T-helper 2 cell treated with Interferon-gamma antibody and Interleukin-4, amounts not matched to agents 5 μg/mL and 100 μg/mL, for 36 hours (primary cell): ENCODE data around the gene DYRK3.
A peak's percentile ranks its signal among the peaks of the same experiment; 100 is the strongest.

Source experiments
- DNase-seq: peaks from one replicate; pipeline ENCODE4 v3.0.0; 2021; ENCODE audit warnings: low spot score
- H3K27ac Mint-ChIP-seq: one replicate; pipeline ENCODE4 v1.8.0; 2021; ENCODE audit warnings: mild to moderate bottlenecking, mixed read lengths
- H3K27me3 Mint-ChIP-seq: one replicate; pipeline ENCODE4 v1.8.0; 2021; ENCODE audit warnings: low read depth, mixed read lengths
- H3K36me3 Mint-ChIP-seq: one replicate; pipeline ENCODE4 v1.8.0; 2021; ENCODE audit warnings: low read depth, mixed read lengths
- H3K4me1 Mint-ChIP-seq: one replicate; pipeline ENCODE4 v1.8.0; 2021; ENCODE audit warnings: low read depth, mixed read lengths
- H3K4me3 Mint-ChIP-seq: one replicate; pipeline ENCODE4 v1.8.0; 2022; ENCODE audit warnings: mild to moderate bottlenecking, moderate library complexity, mixed read lengths
- H3K9me3 Mint-ChIP-seq: one replicate; pipeline ENCODE4 v1.8.0; 2021; ENCODE audit warnings: mixed read lengths

Gene DYRK3

DNA sequence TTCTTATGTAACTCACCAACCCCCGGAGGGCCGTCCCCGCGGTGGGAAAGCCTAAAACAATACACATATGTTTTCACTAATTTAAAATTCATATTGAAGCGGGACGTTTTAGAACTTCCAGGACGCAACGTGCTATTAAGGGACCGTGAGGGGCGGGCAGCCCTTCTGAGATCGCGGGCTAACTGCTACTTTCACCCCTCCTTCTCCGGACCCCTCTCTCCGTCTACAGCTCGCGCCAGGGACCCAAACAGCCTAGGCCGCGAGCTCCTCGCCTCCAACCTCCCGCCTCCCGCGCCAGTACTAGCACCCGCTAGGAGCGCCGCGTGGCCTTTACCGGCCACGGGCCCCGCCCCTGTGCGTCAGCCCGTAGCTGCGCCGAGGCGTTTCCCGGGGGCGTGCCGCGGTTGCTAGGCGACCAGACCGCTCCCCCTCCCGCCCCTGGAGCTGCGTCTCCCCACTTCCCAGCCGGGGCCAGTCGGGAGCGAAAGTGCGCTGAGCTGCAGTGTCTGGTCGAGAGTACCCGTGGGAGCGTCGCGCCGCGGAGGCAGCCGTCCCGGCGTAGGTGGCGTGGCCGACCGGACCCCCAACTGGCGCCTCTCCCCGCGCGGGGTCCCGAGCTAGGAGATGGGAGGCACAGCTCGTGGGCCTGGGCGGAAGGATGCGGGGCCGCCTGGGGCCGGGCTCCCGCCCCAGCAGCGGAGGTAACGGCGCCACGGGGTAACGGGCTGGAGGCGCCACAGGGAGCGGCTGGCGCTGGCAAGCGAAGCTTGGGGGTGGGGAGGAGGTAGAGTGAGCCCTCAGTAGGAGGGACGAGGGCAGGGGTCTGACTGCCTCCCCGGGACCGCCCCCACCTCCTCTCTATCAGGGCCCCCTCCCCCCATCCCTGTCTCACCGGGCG is at the start of gene DYRK3:
Gene DYRK3, plus strand, starts transcription at position 457 of the 898 bp plus-strand sequence. Its CDS starts 168 bp downstream, at position 625.
- peak within 1 kb of the TSS; percentile 84 for H3K4me3 Mint-ChIP-seq
- H3K27ac Mint-ChIP-seq: peak within 1 kb of the TSS; percentile 87
- H3K36me3 Mint-ChIP-seq: peaks cover 3% of the 10 kb centered on the region
- DNase-seq: peak; percentile 95
- peaks cover 27% of the 10 kb centered on the region for H3K4me1 Mint-ChIP-seq
- H3K27me3 Mint-ChIP-seq: peaks cover 12% of the 10 kb centered on the region
- H3K9me3 Mint-ChIP-seq: no peaks in the 10 kb centered on the region

DNA sequence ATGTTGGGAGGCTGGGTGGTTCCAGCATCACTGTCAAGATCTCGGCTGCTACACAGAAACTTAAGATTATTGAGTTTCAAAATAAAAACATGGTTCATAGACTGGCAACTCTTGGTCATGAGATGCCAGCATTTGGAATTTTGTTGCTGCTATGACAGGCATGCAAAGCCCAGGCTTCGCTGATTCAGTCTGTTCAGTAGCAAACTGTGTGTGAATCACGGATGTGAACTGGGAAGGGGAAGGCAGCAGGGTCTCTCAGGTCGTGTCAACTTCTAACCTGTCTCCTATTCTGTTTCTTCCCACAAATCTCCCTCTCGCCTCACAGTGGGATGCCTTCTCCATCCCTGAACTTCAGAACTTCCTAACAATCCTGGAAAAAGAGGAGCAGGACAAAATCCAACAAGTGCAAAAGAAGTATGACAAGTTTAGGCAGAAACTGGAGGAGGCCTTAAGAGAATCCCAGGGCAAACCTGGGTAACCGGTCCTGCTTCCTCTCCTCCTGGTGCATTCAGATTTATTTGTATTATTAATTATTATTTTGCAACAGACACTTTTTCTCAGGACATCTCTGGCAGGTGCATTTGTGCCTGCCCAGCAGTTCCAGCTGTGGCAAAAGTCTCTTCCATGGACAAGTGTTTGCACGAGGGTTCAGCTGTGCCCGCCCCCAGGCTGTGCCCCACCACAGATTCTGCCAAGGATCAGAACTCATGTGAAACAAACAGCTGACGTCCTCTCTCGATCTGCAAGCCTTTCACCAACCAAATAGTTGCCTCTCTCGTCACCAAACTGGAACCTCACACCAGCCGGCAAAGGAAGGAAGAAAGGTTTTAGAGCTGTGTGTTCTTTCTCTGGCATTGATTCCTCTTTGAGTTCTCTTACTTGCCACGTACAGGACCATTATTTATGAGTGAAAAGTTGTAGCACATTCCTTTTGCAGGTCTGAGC is 48.6 kb upstream of the DYRK3 start:
- no peaks in the 10 kb centered on the region for H3K27me3 Mint-ChIP-seq
- H3K4me3 Mint-ChIP-seq: no peak overlapping the region
- peak overlapping the region; percentile 4 for H3K27ac Mint-ChIP-seq
- H3K4me1 Mint-ChIP-seq: peaks cover 74% of the 10 kb centered on the region
- H3K9me3 Mint-ChIP-seq: no peaks in the 10 kb centered on the region
- DNase-seq: no peak
- H3K36me3 Mint-ChIP-seq: peaks cover 84% of the 10 kb centered on the region

DNA sequence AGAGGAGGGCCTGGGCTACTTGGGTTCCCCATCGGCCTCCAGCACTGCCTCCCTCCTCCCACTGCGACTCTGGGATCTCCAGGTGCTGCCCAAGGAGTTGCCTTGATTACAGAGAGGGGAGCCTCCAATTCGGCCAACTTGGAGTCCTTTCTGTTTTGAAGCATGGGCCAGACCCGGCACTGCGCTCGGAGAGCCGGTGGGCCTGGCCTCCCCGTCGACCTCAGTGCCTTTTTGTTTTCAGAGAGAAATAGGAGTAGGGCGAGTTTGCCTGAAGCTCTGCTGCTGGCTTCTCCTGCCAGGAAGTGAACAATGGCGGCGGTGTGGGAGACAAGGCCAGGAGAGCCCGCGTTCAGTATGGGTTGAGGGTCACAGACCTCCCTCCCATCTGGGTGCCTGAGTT is 47.4 kb upstream of the DYRK3 start:
- peak overlapping the region; percentile 24 for H3K27ac Mint-ChIP-seq
- peaks cover 85% of the 10 kb centered on the region for H3K36me3 Mint-ChIP-seq
- H3K27me3 Mint-ChIP-seq: no peaks in the 10 kb centered on the region
- H3K4me1 Mint-ChIP-seq: peaks cover 68% of the 10 kb centered on the region
- no peaks in the 10 kb centered on the region for H3K9me3 Mint-ChIP-seq
- DNase-seq: no peak
- H3K4me3 Mint-ChIP-seq: no peak overlapping the region

DNA sequence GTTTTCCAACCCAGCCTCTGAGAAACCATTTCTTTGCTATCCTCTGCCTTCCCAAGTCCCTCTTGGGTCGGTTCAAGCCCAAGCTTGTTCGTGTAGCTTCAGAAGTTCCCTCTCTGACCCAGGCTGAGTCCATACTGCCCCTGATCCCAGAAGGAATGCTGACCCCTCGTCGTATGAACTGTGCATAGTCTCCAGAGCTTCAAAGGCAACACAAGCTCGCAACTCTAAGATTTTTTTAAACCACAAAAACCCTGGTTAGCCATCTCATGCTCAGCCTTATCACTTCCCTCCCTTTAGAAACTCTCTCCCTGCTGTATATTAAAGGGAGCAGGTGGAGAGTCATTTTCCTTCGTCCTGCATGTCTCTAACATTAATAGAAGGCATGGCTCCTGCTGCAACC is 46.8 kb upstream of the DYRK3 start:
- H3K27me3 Mint-ChIP-seq: no peaks in the 10 kb centered on the region
- peak overlapping the region; percentile 92 for H3K27ac Mint-ChIP-seq
- DNase-seq: no peak
- H3K4me3 Mint-ChIP-seq: peak overlapping the region; percentile 6
- H3K4me1 Mint-ChIP-seq: peaks cover 62% of the 10 kb centered on the region
- peaks cover 79% of the 10 kb centered on the region for H3K36me3 Mint-ChIP-seq
- no peaks in the 10 kb centered on the region for H3K9me3 Mint-ChIP-seq

DNA sequence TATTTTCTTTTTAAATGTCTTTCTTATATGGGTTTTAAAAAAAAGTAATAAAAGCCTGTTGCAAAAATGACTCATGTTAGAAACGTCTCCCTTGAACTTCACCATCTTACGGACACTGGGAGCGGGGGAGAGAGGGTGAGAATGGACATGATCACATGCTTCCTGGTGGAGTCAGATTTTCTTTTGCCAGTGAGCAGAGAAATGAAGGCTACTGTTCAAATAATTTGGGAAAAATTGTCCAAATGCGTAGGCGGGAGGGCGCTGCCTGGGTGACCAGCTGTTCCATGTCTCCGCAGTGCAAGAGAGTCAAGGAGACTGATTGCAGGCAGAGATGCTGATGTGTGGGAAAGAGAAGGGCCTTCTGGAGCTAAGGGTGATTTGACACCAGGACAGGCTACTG is 46.1 kb upstream of the DYRK3 start:
- H3K27ac Mint-ChIP-seq: peak overlapping the region; percentile 92
- no peaks in the 10 kb centered on the region for H3K27me3 Mint-ChIP-seq
- no peaks in the 10 kb centered on the region for H3K9me3 Mint-ChIP-seq
- DNase-seq: no peak
- H3K4me3 Mint-ChIP-seq: peak overlapping the region; percentile 42
- peaks cover 77% of the 10 kb centered on the region for H3K36me3 Mint-ChIP-seq
- H3K4me1 Mint-ChIP-seq: peaks cover 59% of the 10 kb centered on the region

DNA sequence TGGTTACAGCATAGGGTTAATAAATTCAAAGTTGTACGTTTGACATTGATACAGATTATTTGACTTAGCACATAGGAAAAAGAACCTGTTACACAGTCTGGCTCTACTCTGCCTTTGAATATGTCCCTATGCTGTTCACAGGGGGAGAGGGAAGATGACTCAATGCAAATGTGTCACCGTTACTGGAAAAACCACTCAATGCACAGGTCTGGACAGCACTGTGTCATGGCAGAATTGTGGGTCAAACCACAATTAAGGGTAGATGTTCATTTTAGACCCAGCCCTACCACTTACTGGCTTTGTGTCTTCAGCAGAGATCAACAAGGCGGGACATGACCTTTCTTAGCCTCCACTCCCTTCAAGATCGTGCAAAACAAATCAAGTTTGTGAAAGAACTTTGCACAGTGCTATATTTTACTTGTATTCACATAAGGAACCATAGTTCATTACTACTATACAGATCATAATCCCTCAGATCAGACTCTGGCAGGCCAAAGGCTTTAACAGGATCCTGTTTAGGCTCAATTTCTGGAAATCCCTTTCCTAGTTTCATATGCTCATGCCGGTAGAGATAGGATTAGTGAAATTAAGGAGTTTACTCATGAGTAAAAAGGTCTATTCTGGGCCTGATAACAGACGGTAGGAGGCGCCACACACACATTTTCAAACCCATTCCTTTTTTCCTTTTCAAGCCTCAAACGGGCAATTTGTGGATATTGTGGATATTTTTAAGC is 45.1 kb upstream of the DYRK3 start:
- Mint-ChIP-seq H3K4me1 (peaks cover 56% of the 10 kb centered on the region), H3K9me3 (no peaks in the 10 kb centered on the region), H3K36me3 (peaks cover 69% of the 10 kb centered on the region), H3K27me3 (no peaks in the 10 kb centered on the region), H3K4me3 (peak overlapping the region; percentile 74), H3K27ac (peak overlapping the region; percentile 92)
- peak; percentile 85 for DNase-seq

DNA sequence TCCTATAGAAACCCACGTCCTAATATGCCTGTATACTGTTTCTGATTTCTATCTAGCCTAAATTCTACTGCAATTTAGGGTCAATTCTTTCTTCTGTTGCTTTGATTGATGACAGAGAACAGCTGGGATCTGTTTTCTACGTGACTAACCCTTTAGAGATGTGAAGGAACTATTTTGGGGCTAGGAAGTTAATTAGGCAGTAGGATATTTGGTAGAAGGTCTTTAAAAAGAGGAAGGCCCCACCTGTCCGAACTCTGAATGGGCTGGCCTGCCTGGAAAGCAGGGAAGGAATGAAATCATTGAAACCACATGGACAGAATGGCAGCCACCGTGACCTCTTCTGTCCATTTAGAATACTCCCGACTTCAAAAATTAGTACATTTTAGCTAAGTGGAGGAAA is 44.1 kb upstream of the DYRK3 start:
- H3K36me3 Mint-ChIP-seq: peaks cover 68% of the 10 kb centered on the region
- H3K27ac Mint-ChIP-seq: peak overlapping the region; percentile 66

DNA sequence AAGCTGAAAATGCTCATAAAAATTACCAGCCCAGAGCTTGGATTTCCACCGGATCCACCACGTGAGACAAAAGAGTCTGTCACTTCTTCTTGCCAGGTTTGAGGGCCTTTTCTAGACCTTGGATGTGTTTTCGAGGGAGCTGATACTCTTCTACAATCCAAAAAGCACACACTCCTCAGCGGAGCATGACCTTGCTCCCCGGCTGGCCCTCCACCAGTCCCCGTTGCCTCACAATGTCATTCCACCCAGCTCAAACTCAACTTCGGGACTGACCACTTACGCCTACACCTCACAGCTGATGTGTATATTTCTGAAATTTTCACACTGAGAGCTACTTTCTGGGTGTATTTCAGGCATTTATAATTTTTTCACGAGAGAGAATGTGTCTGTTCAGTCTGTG is 43.6 kb upstream of the DYRK3 start:
- Mint-ChIP-seq H3K36me3 (peaks cover 66% of the 10 kb centered on the region), H3K4me3 (no peak overlapping the region), H3K4me1 (peaks cover 50% of the 10 kb centered on the region), H3K27ac (peak overlapping the region; percentile 62), H3K27me3 (no peaks in the 10 kb centered on the region), H3K9me3 (no peaks in the 10 kb centered on the region)
- DNase-seq: no peak

More for the DNA sequence above, 44.1 kb upstream of the DYRK3 start:
- peak overlapping the region; percentile 25 for H3K4me3 Mint-ChIP-seq
- H3K9me3 Mint-ChIP-seq: no peaks in the 10 kb centered on the region
- H3K27me3 Mint-ChIP-seq: no peaks in the 10 kb centered on the region
- DNase-seq: no peak
- peaks cover 54% of the 10 kb centered on the region for H3K4me1 Mint-ChIP-seq

DNA sequence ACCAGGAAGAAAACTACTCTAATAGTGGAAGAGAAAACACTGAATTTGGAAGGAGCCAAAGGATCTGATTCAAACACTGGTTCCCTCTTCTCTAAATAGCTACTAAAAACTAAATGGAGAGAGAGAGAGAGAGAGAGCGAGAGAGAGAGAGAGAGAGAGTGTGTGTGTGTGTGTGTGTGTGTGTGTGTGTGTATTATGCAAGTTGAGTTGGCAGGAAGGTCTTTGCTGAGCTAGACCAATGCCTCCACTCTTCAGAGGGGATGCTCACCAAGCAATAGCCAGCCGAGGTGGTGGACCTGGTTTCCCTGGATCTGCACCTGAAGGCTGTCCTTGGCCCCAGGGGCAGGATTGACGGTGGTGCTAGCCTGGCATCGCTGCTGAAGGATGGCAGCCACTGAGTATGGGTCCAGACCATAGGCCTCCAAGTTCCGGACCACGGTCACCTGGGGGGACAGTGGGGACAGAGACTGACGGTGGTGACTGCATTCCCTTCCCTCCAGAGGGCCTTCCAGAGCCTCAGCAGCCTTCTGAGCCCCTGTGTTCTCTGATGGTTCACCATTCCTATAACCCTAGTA is 41.9 kb upstream of the DYRK3 start:
- H3K36me3 Mint-ChIP-seq: peaks cover 59% of the 10 kb centered on the region
- H3K4me3 Mint-ChIP-seq: no peak overlapping the region
- H3K4me1 Mint-ChIP-seq: peaks cover 40% of the 10 kb centered on the region

DNA sequence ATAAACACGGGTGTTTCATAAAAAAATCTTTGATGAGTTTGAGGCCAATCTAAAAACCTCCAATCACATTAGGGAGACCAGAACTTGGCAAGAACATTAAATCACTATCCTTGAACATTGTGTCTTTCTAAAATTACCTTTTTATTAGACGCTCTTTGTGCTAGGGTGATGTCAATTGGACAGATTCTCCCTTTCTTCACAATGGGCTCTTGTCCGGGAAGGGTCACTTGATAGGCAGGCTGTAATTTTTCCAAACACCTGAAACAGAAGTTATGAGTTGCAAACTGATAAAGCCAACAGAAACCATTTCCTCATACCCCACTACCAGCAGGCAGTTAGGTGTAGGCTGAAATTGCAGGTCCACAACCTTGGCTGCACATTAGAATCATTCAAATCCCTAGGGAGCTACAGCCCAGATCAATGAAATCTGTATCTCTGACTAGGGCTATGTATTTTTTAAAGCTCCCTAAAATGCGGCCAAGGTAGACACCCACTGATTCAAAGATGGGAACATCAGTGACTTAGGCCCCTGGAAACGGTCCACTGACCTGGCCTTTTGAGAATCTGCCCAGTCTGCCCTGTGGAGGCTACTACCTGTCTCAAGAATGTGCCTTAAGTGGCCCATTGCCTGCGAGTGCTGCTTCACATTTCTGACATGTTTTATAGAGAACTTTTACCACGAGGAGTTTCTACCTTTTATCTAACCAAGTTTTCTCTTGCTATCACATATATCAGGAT is 39.6 kb upstream of the DYRK3 start:
- Mint-ChIP-seq H3K4me3 (no peak overlapping the region), H3K4me1 (peaks cover 16% of the 10 kb centered on the region), H3K27ac (no peak overlapping the region), H3K27me3 (no peaks in the 10 kb centered on the region), H3K9me3 (no peaks in the 10 kb centered on the region), H3K36me3 (peaks cover 47% of the 10 kb centered on the region)
- DNase-seq: no peak

More for the DNA sequence above, 41.9 kb upstream of the DYRK3 start:
- DNase-seq: no peak
- no peaks in the 10 kb centered on the region for H3K27me3 Mint-ChIP-seq
- no peaks in the 10 kb centered on the region for H3K9me3 Mint-ChIP-seq
- no peak overlapping the region for H3K27ac Mint-ChIP-seq

DNA sequence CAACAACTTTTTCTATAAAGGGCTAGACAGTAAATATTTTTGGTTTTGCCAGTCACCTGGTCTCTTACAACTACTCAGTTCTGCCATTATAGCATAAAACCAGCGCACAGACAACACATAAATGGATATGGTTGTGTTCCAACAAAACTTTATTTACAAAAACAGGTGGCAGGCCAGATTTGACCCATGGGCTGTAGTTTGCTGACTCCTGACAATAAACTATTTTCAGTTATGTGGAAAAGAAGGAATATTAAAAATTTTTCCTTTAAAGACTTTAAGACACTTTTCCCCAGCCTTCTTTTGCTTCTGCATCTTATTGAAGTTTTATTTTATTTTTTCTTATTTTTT is 39.0 kb upstream of the DYRK3 start:
- H3K27ac Mint-ChIP-seq: no peak overlapping the region
- H3K36me3 Mint-ChIP-seq: peaks cover 45% of the 10 kb centered on the region

DNA sequence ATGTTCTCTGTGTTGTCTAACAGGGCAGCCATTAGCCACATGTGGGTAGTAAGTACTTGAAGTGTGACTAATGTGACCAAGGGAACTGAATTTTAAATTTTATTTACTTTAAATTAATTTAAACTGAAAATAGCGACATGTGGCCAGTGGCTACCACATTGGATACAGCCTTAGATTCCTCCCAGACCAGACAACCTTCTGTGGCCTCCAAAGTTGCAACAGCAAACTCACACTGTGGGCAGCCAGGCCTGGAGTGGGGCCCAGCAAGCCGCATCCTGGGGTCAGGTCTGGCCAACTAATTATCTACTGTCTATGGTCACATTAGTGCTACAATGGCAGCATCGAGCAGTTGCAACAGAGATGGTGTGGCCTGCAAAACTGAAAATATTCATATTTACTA is 34.8 kb upstream of the DYRK3 start:
- H3K36me3 Mint-ChIP-seq: peaks cover 39% of the 10 kb centered on the region
- no peaks in the 10 kb centered on the region for H3K27me3 Mint-ChIP-seq
- no peak overlapping the region for H3K27ac Mint-ChIP-seq
- DNase-seq: no peak
- H3K4me3 Mint-ChIP-seq: no peak overlapping the region
- no peaks in the 10 kb centered on the region for H3K9me3 Mint-ChIP-seq
- H3K4me1 Mint-ChIP-seq: peaks cover 2% of the 10 kb centered on the region

More for the DNA sequence above, 39.0 kb upstream of the DYRK3 start:
- no peaks in the 10 kb centered on the region for H3K27me3 Mint-ChIP-seq
- peaks cover 11% of the 10 kb centered on the region for H3K4me1 Mint-ChIP-seq
- no peaks in the 10 kb centered on the region for H3K9me3 Mint-ChIP-seq
- H3K4me3 Mint-ChIP-seq: no peak overlapping the region
- no peak for DNase-seq

DNA sequence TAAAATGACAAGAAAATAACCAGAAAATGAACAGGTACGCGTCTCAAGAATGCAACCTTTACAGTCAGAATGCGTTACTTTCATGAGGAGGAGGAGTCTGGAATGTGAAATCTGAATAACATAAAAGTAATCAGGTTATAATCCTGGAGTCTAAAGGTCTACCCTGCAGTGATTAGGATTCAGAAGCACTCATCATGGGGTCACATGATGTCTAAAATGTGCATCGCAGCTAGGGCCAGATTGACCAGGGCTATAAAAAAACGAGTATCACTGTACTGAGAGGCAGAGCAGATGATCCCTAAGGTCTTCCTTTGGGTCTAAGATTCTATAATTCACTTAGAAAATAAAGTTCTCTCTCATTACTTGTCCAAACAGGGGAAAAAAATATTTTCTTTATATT is 30.5 kb upstream of the DYRK3 start:
- H3K4me3 Mint-ChIP-seq: no peak overlapping the region
- H3K27me3 Mint-ChIP-seq: no peaks in the 10 kb centered on the region
- H3K4me1 Mint-ChIP-seq: peaks cover 12% of the 10 kb centered on the region
- no peak overlapping the region for H3K27ac Mint-ChIP-seq
- H3K36me3 Mint-ChIP-seq: peaks cover 36% of the 10 kb centered on the region
- H3K9me3 Mint-ChIP-seq: no peaks in the 10 kb centered on the region
- no peak for DNase-seq
